NCI-H1930 (cell line): ENCODE results near the gene LGR6.
"Not testable (repeated sequence)": the region's sequence is repeated elsewhere in the genome, so short reads cannot be mapped to it uniquely, and the experiment has no call there.

ENCODE experiments used
- DNase-seq, 2 experiments: peaks; one replicate each; lab custom pipeline; 2025; lab: John Stamatoyannopoulos, UW

Gene LGR6

GRCh38 chr1:202160377-202160940 is 33.1 kb upstream of the LGR6 start, which contains the start of gene PTPN7:
TSS of gene PTPN7 (minus strand) at chr1:202160602. CDS start at chr1:202159402, 1,200 bp downstream.
- DNase-seq, result no peak

DNA sequence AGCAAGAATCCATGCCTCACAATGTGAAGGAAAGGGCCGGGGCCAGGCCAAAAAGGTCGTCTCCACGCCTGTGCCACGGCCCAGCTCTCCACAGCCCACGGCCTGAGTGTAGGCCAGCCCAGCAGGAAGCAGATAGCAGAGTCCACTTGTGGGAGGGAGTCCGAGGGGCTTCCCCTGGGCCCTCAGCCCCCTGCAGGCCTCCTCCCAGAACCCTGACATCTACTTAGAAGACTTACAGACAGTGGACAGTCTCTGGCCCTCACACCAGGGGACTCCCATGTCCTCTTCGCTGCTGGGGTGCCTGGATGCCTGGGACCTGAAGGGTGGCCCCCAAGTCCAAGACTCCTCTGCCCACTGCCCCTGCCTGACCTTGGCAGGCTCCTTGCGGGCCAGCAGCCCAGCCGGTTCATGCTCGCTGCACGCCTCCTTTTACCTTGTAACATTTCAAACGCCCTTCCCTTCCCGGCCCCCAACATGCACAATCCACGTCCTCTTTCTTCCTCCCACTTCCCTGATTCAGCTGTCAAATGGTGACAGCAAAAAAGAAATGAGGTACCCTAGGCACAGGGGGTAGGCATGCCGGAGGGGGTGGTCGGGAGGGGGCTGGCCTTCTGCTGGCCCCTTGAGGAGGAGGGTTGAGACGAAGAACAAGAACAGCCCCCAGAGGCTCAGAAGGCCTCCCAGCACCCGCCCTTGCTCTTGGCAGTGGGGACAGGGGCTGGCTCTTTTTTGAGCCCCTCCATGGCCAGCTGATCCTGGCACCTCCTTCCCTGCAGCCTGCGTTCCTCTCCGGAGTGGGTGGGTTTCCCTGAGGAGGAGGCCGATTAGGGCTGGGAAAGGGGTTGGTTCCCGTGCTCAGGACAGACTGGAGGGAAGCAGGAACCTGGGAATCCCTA is 32.2 kb upstream of the LGR6 start:
- DNase-seq, result no peak

DNA sequence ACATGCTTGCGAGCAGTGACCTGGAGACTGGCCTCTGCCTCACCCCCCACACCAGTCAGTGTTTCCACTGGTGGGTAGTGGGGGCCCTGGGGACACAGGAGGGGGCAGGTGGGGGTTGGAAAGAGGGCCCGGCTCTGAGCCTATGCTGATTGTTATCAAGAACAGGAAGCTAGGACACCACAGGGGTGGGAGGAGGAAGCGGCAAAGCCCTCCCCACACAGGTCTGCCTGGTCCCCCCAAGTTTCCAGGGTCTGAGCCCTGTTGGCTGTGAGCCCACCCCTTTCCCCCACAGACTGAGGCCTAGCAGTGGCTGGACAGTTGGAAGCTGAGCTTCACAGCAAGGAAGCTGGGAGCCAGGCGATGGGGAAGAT is 31.6 kb upstream of the LGR6 start:
- DNase-seq, result no peak

DNA sequence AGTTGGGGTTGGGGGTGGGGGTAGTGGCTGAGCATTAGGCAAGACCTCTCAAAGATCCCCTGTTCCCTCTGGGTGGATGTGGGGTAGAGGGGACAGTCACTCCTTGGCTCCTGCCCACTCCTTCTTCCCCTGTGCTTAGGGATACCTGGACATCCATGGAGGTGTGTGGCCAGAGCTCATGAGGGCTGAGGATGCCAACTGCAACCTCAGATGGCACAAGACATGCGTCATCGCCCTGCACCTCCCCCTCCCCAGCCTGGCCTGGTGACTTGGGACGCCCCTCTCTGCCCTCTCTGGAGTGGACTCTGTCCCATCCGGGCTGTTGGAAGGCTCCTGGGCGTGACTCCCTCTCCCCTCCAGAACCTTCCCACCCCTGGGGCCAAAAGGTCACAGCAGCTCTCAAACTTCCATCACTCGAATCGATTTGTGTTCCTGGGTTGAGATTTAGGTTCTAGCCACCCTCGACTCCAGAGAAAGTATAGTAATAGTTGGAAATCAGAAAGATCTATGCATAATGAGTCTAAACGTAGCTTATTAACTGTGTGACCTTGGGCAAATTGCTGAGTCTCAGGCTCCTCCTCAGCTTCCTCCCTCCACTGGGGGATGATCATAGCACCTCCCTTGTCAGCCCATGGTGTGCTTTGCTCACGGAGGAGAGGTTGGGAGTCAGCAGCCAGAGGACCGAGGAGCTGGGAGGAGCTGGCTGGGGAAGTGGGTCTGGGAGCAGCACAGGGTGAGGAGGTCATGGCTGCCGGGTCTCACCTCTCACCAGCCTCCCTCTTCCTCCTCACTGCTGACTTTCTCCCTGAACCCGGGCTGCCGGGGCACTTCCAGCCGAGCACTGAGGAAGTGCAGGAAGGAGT is 30.9 kb upstream of the LGR6 start:
- DNase-seq, result no peak

DNA sequence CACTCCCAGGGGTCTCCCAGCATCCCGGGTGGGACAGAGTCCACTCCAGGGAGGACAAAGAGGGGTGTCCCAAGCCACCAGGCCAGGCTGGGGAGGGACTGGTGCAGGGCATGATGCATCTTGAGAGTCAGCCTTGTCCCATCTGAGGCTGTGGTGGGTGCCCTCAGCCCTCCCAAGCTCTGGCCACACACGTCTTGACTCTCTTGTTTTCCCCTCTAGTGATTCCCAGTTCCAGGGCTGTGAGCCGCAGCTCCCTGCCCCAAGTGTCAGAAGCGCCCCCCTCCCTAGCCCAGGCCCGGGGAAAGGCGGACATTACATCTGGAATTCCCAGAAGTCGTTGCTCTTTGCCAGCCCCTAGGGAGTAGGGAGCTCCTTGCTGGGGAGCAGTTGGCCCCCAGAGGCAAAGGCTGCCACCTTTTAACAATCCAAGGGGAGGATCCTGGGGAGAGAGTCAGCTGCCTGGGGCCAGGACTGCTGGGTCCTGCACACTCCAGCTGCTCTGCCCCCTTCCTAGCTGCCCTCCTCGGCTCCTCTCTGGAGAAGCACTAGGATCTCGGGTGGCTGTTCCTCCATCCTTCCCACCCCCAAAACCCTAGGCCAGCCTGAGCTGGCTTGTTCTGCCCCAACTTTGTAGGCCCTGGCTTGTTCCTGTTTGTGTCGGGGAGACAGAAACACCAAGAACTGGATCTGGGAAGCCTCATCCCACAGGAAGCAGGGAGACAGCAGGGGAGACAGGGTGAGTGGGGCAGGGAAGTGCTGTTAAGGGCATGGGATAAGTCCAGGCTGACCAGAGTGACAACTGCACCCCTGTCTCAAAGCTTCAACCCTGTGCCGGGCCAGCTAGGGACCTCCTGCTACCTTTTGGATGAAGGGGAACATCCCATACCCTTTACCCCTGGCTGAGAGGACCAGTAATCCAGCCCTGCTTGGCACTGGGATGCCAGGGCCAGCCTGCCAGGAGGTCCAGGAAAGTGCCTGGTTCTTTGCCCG is 30.0 kb upstream of the LGR6 start:
- no peak for DNase-seq

- DNase-seq, result no peak
These were observed 29.1 kb upstream of the LGR6 start for GRCh38 chr1:202164271-202165037.

GRCh38 chr1:202165267-202165941 is 28.2 kb upstream of the LGR6 start:
- DNase-seq, result no peak

DNA sequence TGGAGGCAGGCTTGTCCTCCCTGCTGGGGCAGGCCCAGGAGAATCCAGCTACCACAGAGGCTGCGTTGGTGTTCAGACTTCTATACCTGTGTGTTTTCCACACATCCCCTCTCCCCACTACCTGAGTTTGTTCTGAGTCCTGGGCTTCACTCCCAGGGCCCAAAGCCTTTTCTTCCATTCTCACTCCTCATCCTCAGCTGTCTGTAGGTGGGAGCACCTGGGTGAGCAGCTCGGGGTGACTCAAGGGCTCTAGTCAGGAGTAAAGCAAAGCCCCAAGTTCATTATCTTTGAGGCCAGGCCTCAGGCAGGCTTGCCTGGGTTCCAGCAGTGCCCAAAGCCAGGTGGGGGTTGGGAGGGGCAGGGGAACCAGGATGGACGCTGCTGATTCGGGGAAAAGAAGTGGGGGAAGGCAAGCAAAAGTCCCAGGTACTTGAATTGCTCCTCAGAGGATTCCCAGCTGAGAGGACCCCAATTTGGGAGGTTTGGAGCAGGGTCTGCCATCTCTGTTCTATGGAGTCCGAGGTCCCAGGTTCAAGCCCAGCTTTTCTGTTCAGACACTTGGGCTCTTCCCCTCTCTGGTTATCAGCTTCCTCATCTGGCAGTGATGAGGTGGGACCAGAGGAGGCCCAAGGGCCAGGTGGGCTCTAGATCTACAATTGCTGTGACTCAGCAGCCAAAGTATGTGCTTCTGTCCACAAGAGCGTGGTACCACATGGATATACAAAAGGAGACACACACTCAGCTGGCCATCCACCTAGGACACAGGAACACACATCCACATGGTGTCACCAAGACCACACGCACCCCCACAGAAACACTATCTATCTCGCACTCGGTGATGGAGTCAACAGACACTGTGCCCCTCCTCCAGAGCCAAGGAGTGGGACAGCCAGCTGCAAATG is 27.4 kb upstream of the LGR6 start:
- no peak for DNase-seq

DNA sequence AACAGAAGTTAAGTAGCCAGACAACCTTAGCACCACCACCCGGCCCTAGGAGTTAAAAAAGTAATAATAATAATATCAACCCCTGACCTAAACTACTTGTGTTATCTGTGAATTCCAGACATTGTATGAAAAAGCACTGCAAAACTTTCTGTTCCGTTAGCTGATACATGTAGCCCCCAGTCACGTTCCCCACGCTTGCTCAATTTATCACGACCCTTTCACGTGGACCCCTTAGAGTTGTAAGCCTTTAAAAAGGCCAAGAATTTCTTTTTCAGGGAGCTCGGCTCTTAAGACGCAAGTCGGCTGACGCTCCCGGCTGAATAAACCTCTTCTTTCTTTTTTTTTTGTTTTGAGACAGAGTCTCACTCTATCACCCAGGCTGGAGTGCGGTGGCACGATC is 26.5 kb upstream of the LGR6 start:
- DNase-seq, result not testable (repeated sequence)

GRCh38 chr1:202167708-202168415 is 25.7 kb upstream of the LGR6 start:
- no peak for DNase-seq

- DNase-seq, result no peak
These were observed 24.7 kb upstream of the LGR6 start for GRCh38 chr1:202168861-202169260.

DNA sequence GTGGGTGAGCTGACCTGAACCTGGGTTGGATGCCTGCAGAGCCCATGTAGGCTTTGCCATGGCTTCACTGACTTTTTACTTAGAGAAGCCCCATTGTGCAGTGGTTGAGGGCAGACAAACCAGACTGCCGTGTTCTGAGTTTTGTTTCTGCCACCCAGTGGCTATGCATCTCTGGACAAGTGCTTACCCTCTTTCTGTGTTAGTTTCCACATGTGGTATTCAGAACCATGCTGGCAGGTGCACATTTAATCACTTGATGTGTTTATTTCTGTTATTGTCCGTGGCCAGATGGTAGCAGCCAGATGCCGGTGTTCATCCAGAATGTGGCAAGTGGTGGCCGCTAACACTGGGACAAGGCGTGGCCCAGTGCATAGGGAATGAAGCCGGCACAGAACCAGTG is 22.9 kb upstream of the LGR6 start:
- DNase-seq, result no peak

- no peak for DNase-seq
These were observed 22.1 kb upstream of the LGR6 start for GRCh38 chr1:202171292-202172014.

DNA sequence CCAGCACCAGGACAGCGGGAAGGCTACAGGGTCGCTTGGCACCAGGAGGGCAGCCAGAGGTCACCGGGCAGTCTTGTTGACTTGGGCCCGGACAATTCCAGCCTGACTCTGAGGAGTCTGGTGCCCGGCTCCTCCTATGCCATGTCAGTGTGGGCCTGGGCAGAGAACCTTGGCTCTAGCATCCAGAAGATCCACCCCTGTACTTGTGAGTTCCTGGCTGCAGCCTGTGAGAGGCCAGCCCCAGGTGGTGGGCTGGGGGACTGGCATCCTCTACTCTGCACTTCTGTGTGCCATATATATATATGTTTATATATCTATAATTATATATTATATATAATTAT is 21.6 kb upstream of the LGR6 start:
- DNase-seq, result peak in 1 of 2 experiments; percentile 9

DNA sequence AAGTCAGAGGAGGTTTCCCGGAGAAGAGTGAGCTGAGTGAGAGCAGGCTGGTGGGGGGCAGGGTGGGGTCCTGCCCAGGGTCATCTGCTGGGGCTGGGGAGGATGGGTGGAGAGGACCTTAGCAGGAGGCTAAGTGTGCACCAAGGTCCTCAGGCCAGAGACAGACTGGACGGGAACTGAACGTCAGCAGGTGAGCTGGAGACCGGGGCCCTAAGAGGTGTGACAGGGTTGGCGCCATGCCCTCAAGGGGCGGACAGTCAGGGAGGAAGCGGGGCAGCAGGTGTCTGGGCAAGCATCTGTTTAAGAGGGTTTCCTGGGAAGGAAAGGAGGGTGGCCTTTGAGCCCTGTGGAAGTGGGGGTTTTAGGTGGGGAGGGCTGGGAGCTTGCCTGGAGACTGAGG is 19.6 kb upstream of the LGR6 start:
- no peak for DNase-seq

DNA sequence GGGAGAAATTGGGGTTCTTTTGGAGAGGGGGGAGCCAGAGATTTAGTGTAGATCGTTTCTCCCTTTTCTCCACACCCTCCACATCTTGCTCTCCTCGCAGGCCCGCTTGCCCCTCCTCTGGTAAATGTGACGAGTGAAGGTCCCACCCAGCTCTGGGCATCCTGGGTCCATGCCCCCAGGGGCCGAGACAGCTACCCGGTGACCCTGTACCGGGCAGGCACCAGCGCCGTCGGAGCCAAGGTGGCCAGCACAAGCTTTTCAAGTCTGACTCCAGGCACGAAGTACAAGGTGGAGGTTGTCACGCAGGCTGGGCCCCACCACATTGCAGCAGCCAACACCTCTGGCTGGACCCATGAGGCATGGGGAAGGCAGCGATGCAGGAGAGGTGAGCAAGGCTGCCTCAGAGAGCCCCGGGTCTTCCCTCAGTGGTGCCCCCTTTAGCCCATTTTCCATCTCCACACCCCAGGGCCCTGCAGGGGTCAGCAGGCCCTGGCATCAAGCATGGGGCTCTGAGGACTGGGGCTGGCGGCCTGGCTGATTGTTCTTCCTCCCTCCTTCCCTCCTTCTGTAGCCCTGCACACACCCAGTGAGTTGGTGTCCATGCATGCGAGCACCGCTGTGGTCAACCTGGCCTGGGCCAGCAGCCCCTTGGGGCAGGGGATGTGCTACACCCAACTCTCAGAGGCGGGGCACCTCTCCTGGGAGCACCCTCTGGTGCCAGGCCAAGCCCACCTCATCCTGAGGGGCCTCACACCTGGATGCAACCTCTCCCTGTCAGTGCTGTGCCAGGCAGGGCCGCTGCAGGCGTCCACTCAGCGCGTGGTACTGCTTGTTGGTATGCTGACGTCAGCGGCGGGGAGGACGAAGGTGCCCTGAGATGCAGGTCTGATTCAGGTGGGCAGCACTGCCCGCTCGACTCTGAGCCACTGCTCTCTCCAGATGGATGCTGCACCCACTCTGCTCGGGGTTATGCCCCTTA is 16.4 kb upstream of the LGR6 start:
- DNase-seq, result no peak
